GM19023 (cell line): ENCODE measurements around the gene ZBTB47.

Source experiments
- ATAC-seq: cut with Tn5 transposase; IDR thresholded peaks from one replicate; pipeline ENCODE4 v1.9.1; 2021; ENCODE audit warnings: mild to moderate bottlenecking, moderate library complexity; ENCODE audit not compliant: unreplicated experiment

ZBTB47 gene

GRCh38 chr3:42711491-42712343 lies 58.2 kb downstream of the ZBTB47 start:
- no peak for ATAC-seq

- no peak for ATAC-seq
Measured at GRCh38 chr3:42712344-42712648, 58.8 kb downstream of the ZBTB47 start.

- no peak for ATAC-seq
Measured at GRCh38 chr3:42712688-42713372, 59.3 kb downstream of the ZBTB47 start.

GRCh38 chr3:42713747-42714146 lies 60.2 kb downstream of the ZBTB47 start:
- no peak for ATAC-seq

GRCh38 chr3:42714171-42714852 lies 60.8 kb downstream of the ZBTB47 start:
- ATAC-seq = no peak
